Keratinocyte (primary cell): ENCODE data around the gene MKX. TPM values are rescaled to one million over a fixed set of nuclear protein-coding genes. Genes with fewer than 3 reads are reported as not detected.

Experiments
- DNase-seq: peaks from one replicate; pipeline ENCODE4 v3.0.0-alpha.2; 2011; ENCODE audit warnings: low read depth, missing footprints, low spot score
- FAIRE-seq: peaks from 2 replicates; lab custom pipeline; 2011; peaks lifted over from hg19 to GRCh38; lab: Jason Lieb, UNC
- H2AFZ ChIP-seq: 2 replicates; pipeline ENCODE4 v1.6.0; 2012; ENCODE audit warnings: low read length, control low read depth, inconsistent platforms; ENCODE audit not compliant: control insufficient read depth
- H3K27ac ChIP-seq: 2 replicates; pipeline ENCODE4 v1.5.1; 2011; ENCODE audit warnings: low read length; ENCODE audit not compliant: control insufficient read depth, insufficient read depth
- H3K27me3 ChIP-seq: 3 replicates; pipeline ENCODE4 v1.6.0; 2011; ENCODE audit warnings: low read length; ENCODE audit not compliant: control insufficient read depth, insufficient read depth; ENCODE audit errors: extremely low read depth
- H3K36me3 ChIP-seq, 2 experiments: 2 replicates in 1 of 2; 3 replicates in 1 of 2; pipeline ENCODE4 v1.5.1; 2011; ENCODE audit warnings: low read length in 2 of 2, mild to moderate bottlenecking in 1 of 2; ENCODE audit not compliant: control insufficient read depth in 2 of 2, insufficient read depth in 2 of 2; ENCODE audit errors: extremely low read depth in 1 of 2
- H3K4me1 ChIP-seq: 3 replicates; pipeline ENCODE4 v1.5.1; 2011; ENCODE audit warnings: low read length; ENCODE audit not compliant: control insufficient read depth, insufficient read depth; ENCODE audit errors: extremely low read depth
- H3K4me2 ChIP-seq: 3 replicates; pipeline ENCODE4 v1.6.0; 2011; ENCODE audit warnings: low read depth, low read length; ENCODE audit not compliant: control insufficient read depth, insufficient read depth; ENCODE audit errors: extremely low read depth
- H3K4me3 ChIP-seq, 3 experiments: fragments of 200-600 bp in 1 of 3; sonication (generic) in 1 of 3; 2 replicates in 2 of 3; 3 replicates in 1 of 3; pipeline ENCODE4 v1.5.1; 2011 to 2016; ENCODE audit warnings: low read length in 3 of 3, mild to moderate bottlenecking in 3 of 3, control low read depth in 2 of 3, inconsistent platforms in 1 of 3, low read depth in 1 of 3, mixed read lengths in 1 of 3, mixed run types in 1 of 3, moderate library complexity in 1 of 3; ENCODE audit not compliant: control insufficient read depth in 2 of 3, insufficient read depth in 2 of 3; ENCODE audit errors: extremely low read depth in 1 of 3
- H3K79me2 ChIP-seq: 2 replicates; pipeline ENCODE4 v1.6.0; 2012; ENCODE audit warnings: low read length; ENCODE audit not compliant: control insufficient read depth, insufficient read depth
- H3K9ac ChIP-seq: 3 replicates; pipeline ENCODE4 v1.6.0; 2011; ENCODE audit warnings: low read length; ENCODE audit not compliant: control insufficient read depth, insufficient read depth; ENCODE audit errors: extremely low read depth
- H3K9me1 ChIP-seq: 3 replicates; pipeline ENCODE4 v1.6.0; 2011; ENCODE audit warnings: low read length; ENCODE audit not compliant: control insufficient read depth, insufficient read depth; ENCODE audit errors: extremely low read depth
- H3K9me3 ChIP-seq: 2 replicates; pipeline ENCODE4 v1.5.1; 2012; ENCODE audit warnings: low read depth, low read length; ENCODE audit not compliant: control insufficient read depth
- H4K20me1 ChIP-seq: 3 replicates; pipeline ENCODE4 v1.6.0; 2011; ENCODE audit warnings: low read length; ENCODE audit not compliant: control insufficient read depth, insufficient read depth; ENCODE audit errors: extremely low read depth
- CTCF ChIP-seq, 3 experiments: IDR thresholded peaks in 1 of 3; conservative IDR thresholded peaks in 1 of 3; optimal IDR thresholded peaks in 1 of 3; 2 replicates in 2 of 3; 3 replicates in 1 of 3; pipeline versions ENCODE3 to v1.5.1; 2011; ENCODE audit warnings: low read length in 3 of 3, mild to moderate bottlenecking in 3 of 3, moderate library complexity in 2 of 3, control low read depth in 1 of 3, inconsistent platforms in 1 of 3; ENCODE audit not compliant: insufficient read depth in 2 of 3; ENCODE audit errors: extremely low read depth in 1 of 3
- EZH2 ChIP-seq: IDR thresholded peaks from one replicate; pipeline ENCODE4 v1.6.1; 2012; ENCODE audit warnings: inconsistent platforms, mild to moderate bottlenecking, low read length, moderate library complexity
- dilution Hi-C: fragments of 300-500 bp; cut with MboI; formaldehyde crosslinking; loops from one replicate; pipeline ENCODE4 v1.7.0; 2020; ENCODE audit warnings: low sequenced_read_pairs; ENCODE audit not compliant: extremely low pct_ligation_motif_present
- polyA plus RNA-seq, 5 experiments: library from polyadenylated mRNA; depleted of rRNA in 3 of 5; stranded (reverse) in 3 of 5; stranded (forward) in 1 of 5; unstranded in 1 of 5; fragments of >200 nt; gene quantifications; 1 replicate in 1 of 5; 2 replicates in 3 of 5; 3 replicates in 1 of 5; pipeline versions ENCODE4 v1.2.1 to v1.2.3, GENCODE V29; 2011 to 2012; ENCODE audit warnings: missing spikeins in 2 of 5, low read depth in 1 of 5, low replicate concordance in 1 of 5

Gene MKX
- polyA plus RNA-seq, 1 donor (not counting 4 experiments of a cell fraction or from before 2014, with no cell fraction given), result 0.04 TPM

DNA sequence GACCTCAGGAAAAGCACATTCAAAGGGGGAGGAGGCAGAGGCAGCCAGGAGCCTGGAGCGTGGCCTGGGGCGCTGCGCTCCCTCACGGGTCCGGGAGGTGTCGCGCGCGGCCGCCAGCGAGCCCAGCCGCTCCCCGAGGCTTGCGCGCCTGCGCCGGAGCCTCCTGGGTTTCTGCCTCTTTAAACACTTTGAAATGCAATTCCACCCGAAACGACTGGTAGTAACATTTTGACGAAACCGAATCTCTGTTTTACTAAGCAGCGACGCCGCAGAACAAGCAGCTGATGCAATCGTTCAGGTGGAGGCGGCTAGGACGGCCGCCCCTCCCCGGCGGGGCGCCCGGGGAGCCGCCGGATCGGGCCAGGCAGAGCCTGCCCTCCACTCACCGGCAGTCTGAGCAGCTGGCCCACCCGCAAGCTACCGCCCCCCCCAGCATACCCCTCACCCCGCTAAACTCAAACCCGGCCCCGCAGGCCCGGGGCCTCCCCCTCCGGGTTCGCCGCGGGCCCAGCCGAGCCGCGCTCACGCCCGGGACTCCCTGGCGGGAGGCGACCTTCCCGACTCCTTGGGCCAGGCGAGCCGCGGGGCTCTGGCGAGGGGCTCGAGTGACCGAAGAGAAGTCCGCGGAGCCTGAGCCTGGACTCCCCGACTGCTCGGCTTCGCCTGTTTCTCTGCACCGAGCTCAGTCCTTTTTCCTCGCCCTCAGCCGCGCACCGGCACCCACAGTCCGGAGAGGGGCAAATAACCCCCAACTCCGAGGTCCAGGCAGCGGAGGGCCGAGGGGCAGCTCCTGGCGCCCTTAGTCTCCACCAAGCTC lies 3.2 kb downstream of the MKX start:
- TF ChIP-seq CTCF (optimal IDR thresholded peaks at IDR 0.05 in 1 of 3, IDR thresholded peaks at IDR 0.05 in 1 of 3, conservative IDR thresholded peaks at IDR 0.05 in 1 of 3; ENCODE audit: extremely low read depth in 1 of 3, insufficient read depth in 2 of 3, low read length in 3 of 3) (peak; percentile 62 to 71 (median 69)), EZH2 (peak; percentile 25)
- Histone ChIP-seq H3K9me1 (no peaks in the 10 kb centered on the region), H3K36me3 (no peaks in the 10 kb centered on the region), H3K4me3 (peak overlapping the region; percentile 45 to 67 (median 61)), H3K4me2 (peak overlapping the region; percentile 75), H3K9ac (peak overlapping the region; percentile 54), H3K27ac (no peak overlapping the region), H3K27me3 (peaks cover 66% of the 10 kb centered on the region), H3K9me3 (no peaks in the 10 kb centered on the region), H3K4me1 (peaks cover 15% of the 10 kb centered on the region), H2AFZ (peak overlapping the region; percentile 90), H4K20me1 (no peaks in the 10 kb centered on the region), H3K79me2 (no peaks in the 10 kb centered on the region)
- FAIRE-seq (no peak), DNase-seq (no peak)
- dilution Hi-C loops, result no loop called here

GRCh38 chr10:27741173-27742091 lies 4.2 kb downstream of the MKX start:
- peaks cover 15% of the 10 kb centered on the region for H3K4me1 ChIP-seq
- DNase-seq (no peak), FAIRE-seq (no peak)
- H3K4me3 ChIP-seq, result peak overlapping the region in 1 of 3 experiments; percentile 61
- no peak overlapping the region for H3K27ac ChIP-seq
- no peaks in the 10 kb centered on the region for H3K9me3 ChIP-seq
- TF ChIP-seq CTCF (optimal IDR thresholded peaks at IDR 0.05 in 1 of 3, IDR thresholded peaks at IDR 0.05 in 1 of 3, conservative IDR thresholded peaks at IDR 0.05 in 1 of 3; ENCODE audit: extremely low read depth in 1 of 3, insufficient read depth in 2 of 3, low read length in 3 of 3) (no peak), EZH2 (no peak)
- H3K9ac ChIP-seq, result no peak overlapping the region
- H3K79me2 ChIP-seq, result no peaks in the 10 kb centered on the region
- H3K36me3 ChIP-seq, result no peaks in the 10 kb centered on the region
- peaks cover 57% of the 10 kb centered on the region for H3K27me3 ChIP-seq
- no peak overlapping the region for H2AFZ ChIP-seq
- H3K4me2 ChIP-seq, result peak overlapping the region; percentile 75
- H4K20me1 ChIP-seq, result no peaks in the 10 kb centered on the region
- dilution Hi-C loops, result no loop called here
- H3K9me1 ChIP-seq, result no peaks in the 10 kb centered on the region
